ENCODE results near the gene JAM3.

DNA sequence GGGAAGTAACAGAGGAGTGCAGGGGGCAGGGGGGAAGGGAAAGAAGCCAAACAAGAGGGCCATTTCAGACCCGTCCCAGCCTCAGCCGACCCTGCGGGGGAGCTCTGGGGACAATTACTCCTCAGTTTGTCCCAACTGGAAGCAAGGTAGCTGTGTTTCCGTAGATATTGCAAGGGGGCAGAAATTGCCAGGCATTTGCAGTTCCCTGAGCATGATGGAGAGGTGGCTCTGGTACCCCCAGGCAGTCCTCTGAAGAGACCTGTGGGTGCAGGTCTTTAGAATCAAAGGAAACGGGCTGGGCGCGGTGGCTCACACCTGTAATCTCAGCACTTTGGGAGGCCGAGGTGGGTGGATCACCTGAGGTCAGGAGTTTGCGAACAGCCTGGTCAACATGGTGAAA is 13.8 kb upstream of the JAM3 start:
- TF ChIP-seq, protein P1, sequence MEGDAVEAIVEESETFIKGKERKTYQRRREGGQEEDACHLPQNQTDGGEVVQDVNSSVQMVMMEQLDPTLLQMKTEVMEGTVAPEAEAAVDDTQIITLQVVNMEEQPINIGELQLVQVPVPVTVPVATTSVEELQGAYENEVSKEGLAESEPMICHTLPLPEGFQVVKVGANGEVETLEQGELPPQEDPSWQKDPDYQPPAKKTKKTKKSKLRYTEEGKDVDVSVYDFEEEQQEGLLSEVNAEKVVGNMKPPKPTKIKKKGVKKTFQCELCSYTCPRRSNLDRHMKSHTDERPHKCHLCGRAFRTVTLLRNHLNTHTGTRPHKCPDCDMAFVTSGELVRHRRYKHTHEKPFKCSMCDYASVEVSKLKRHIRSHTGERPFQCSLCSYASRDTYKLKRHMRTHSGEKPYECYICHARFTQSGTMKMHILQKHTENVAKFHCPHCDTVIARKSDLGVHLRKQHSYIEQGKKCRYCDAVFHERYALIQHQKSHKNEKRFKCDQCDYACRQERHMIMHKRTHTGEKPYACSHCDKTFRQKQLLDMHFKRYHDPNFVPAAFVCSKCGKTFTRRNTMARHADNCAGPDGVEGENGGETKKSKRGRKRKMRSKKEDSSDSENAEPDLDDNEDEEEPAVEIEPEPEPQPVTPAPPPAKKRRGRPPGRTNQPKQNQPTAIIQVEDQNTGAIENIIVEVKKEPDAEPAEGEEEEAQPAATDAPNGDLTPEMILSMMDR (conservative IDR thresholded peaks at IDR 0.05; ENCODE audit: low read depth, low read length) = no peak
- TF ChIP-seq EZH2 (IDR thresholded peaks at IDR 0.05; ENCODE audit: low read length, unreplicated experiment) (no peak), EZH2phosphoT487 (IDR thresholded peaks at IDR 0.05; ENCODE audit: borderline replicate concordance, low read length) (no peak)
